Nucleus accumbens (tissue), 56 donors: ENCODE results near the gene ALOXE3.

ENCODE experiments used
- DNase-seq, 56 donors: peaks; one replicate each; lab custom pipeline; 2025; lab: John Stamatoyannopoulos, UW

The ALOXE3 gene

DNA sequence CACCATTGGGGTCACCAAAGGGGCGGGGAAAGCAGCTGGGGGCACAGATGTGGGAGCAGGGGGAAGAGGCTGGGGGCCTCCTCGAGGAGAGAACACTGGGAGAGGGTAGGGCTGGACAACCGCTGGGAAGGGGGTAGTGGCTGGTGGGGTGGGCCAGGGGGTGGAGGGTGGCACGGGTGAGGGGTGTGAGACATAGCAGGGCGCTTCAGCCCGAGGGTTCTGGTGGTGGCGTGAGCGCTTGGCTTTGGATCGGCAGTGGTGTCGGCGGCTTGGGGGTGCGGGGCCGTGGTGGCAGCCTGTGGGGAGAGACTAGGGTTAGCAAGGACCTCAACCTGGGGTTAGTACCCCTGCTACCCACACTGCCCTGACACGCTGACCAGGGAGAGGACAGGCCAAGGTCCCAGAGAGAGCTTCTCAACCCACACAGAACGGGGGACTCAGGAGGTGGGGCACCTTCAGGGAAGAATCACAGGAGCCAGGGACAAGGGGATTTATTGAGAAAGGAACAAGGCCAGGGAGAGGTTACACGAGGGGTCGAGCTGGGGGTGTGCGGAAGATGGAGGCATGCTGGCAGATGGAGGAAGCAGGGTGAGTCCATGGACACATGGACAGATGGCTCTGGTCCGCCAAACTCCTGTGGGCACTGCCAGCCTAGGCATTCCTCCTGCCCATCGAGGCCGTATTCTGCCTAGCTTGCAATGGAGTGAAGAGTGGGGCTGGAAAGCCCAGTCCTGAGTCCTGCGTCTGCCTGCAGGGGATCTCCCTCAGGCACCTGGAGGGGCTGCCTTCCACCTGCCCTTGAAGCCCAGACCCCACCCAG, 25.5 kb upstream of the ALOXE3 start:
- DNase-seq = no peak

DNA sequence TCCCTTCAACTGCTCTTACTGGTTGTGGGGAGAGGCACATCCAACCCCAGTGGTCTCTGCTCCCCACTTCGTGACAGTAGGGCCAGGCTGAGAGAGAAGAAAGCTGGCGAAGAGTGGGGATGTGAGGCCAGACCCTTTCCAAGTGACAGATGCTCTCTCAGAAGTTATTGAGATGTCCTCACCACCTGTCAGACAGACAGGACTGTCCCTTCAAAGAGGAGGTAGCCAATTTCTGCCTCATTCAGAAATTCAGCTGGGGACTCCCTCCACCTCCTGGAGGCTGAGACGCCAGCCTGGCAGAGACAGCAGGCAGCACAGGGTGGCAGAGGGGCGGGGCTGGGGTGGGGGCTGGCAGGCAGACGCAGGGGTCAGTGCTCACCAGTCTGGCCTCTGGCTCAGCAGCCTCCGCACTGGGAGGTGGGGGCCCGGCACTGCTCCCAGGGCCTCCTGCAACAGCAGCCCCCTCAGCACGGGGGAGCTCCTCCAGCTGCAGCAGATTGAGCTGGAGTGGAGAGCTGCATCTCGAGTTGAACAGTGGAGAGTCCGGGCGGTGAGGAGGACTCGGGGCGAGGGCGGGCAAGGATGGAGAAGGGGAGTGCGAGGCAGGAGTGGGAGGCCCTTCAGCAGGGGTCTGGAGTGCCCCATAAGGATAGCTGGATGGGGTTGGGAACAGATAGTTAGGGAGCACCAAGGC, 24.7 kb upstream of the ALOXE3 start:
- DNase-seq = no peak

DNA sequence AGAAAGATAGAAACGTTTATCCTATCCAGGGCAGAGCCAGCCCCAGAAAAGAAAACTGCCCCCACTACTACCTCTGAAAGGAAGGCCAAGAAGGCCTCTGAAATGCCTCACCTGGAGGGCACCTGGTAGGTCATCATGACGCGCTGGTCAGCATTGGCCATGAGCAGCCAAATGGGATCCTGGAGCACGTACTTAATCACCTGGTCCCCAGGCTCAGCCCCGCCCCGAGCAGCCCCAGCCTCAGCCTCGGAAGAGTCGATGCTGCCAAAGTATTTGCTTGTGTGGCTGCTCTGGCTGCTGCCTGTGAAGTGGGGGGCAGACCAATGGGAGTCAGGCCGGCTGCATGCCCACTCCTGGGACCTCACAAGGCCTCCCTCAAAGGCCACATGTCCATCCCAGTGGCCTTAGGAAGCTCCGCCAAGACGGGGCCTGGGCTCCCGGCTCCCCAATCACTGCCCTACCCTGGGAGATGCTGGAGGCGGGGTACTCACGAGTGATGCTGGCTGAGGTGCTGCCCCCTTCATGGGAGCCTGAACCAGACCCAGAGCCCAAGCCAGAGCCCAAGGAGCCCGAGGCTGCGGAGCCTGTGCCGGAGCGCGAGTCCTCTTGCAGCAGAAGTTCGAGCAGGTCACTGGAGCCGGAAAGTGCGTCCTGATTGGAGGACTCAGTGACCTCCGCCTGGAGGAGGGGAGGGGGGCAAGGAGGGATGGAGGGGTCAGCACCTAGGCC, 24.0 kb upstream of the ALOXE3 start:
- DNase-seq = no peak

DNA sequence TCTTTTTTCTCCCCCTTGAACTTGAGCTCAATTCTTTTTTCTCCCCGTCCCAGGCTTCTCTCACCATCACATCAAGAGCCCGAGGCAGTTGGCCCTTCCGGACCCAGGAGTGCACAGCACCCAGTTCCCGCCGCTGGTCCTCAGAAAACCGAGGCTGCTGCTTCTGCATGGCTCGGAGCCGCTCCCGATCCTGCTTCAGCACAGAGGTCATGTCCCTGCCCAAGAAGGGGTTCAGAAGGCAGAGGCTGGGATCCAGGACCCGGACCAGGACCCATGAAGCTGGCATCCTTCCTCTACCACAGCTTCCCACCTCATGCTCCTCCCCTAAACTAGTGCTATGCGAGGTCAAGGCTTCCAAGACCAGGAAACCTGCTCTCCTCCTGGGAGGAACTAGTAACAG, 23.4 kb upstream of the ALOXE3 start:
- DNase-seq = no peak

DNA sequence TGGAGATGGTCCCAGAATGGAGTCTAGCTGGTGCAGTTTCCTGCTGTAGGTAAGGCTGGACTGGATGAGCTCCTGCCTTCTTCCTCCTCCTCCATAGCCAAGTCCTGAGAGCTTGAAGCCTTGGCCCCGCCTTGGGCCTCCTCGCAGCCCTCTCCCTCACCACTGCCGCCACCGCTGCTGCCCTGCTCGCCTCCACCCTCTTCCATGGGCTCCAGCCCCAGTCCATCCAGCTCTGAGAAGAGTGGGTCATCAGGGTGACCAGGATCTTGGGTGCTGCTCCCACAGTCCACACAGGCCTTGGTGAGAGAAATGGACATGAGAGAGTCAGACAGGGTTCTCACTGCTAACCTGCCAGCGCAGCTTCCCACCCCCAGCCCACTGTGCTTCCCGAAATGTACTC, 22.7 kb upstream of the ALOXE3 start:
- DNase-seq = no peak

DNA sequence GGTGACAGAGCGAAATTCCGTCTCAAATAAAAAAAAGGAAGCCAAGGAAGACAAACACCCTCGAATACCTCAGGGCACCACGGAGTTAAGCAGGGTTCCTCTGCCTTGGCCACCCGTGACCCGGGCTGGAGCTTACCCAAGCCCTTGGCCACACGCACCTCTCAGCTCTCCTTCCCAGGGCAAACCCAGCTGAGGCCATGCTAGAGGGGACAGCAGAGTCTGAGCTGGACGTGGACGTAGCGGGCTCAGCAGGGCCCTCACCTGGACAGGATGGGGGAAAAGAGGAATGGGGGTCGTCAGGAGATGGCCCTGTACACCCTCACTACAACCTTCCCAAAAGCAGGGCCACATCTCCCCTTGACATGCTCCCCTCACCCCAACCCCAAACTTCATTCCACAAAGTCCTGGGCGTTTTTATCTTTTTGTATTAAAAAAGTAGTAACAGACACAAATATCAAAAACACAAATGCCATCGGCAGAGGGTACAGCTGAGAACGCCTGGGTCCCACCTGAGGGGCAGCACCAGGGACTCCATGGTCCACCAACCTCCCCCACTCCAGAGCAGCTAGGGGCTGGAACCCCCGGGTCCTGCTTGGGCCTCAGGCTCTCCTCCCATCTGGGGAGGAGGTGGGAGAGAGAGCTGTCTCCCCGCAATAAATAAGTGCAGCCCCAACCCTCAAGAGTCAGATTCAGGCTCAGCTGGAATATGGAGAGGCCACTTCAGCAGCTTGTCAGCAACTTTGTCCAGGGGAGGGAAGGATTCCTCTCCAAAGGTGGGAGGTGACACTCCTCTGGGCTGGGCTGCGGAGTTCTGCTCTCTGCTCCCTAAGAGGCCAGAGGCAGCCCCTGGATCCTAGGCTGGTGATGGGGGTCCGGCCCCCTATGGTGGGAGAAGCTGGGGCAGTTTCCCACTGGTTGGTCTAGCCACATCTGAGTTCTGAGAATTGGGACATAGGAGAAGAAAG, 22.0 kb upstream of the ALOXE3 start:
- no peak for DNase-seq

DNA sequence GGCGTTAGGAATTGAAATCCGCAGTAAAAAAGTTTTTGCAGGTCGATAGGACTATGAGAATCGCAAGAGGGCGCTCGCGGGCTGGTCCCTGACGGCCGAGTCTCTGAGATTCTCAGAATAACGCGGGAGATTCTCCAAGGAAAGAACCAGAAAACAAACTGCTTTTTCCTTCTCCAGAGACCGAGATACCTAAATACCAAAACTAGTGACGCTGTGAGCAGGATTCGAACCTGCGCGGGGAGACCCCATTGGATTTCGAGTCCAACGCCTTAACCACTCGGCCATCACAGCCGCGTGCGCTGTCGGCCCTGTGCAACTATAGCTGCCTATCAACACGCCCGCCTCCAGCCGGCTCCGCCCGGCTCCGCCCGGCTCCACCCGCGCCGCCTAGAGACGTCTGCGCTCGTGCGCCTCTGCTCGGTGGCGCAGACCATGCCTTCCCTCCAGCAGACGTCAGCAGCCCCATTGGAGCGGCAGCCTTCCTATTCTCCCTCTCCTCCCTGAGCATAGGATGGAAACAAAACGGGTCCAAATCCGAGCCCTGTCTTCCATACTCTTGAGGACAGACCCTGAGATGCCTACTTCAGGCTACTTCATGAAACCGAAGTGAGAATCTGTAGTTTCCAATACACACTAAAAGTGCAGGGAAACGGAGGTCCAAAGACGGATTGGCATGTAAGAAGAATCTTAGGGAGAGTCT, 20.5 kb upstream of the ALOXE3 start:
- peak in 55 of 56 donors; percentile 55 to 98 (median 89) for DNase-seq

DNA sequence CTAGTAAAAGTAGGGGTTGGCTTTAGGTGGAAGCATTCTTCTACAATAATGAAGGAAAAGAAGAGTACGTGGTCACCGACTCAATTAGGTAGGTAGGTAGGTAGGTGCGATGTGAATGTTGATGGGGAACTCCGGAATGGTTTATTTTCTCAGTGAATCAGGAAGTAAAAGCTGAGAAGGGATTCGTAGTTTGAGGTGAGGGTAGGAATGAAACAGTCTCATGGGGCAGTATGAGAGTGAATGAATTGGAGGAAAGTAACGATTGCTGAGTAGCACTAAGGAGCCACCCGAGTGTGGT, 20.0 kb upstream of the ALOXE3 start:
- DNase-seq = no peak

DNA sequence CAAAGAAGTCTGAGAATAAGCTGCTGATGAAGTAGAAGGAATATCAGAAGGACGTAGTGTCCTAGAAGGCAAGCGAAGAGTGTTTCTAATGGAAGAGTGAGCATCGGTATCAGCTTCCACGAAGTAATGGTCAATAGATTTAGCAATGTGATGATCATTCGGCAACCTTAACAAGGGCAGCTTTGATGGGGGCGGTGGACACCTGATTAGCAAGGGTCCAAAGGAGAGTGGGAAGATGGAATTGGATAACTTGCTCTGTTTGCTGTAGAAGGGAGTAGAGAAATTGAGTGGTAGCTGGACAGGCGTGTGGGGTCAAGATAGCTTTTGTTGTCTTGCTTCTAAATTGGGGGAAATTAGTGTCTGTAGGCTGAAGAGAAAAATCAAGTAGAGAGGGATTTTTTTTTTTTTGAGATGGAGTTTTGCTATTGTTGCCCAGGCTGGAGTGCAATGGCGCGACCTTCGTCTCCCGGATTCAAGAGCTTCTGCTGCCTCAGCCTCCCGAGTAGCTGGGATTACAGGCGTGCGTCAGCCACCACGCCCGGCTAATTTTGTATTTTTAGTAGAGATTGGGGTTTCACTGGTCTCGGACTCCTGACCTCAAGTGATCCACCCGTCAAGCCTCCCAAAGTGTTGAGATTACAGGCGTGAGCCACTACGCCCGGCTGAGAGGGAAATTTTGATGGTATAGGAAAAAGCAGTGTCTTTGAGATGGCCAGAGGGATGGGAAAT, 19.5 kb upstream of the ALOXE3 start:
- DNase-seq = no peak

DNA sequence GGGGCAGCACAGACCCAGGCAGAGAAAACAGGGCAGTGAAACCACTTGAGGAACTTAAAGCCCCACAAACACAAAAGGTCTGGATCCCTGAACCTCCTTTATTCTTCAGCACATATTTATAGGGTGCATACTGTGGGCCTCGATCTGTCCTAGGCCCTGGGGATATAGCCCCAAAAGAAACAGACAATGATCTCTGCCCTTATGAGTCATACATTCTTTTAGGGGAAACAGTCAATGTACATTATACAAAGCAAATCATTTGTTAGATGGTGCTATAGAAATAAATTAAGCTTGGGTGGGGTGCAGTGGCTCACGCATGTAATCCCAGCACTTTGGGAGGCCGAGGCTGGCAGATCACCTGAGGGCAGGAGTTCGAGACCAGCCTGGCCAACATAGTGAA, 15.6 kb upstream of the ALOXE3 start:
- no peak for DNase-seq

DNA sequence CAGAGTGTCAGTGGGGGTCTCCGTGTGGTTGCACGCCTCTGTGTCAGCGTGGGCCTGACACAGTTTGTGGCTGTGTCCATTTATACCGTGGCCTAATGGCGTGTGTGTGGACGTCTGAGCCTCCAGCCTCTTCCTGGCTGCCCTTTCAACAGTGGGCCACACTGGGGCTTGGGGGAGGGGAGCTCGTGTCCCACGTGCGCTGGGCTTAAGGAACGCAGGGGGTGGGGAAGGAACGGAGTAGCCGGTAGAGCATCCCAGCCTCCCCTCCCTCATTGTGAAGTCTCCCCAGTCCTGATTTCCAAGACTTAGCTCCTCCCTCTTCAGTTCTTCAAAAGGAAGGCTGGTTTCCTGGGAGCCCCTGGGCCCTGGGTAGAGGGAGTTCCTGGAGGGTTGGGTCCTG, 15.1 kb upstream of the ALOXE3 start:
- no peak for DNase-seq

DNA sequence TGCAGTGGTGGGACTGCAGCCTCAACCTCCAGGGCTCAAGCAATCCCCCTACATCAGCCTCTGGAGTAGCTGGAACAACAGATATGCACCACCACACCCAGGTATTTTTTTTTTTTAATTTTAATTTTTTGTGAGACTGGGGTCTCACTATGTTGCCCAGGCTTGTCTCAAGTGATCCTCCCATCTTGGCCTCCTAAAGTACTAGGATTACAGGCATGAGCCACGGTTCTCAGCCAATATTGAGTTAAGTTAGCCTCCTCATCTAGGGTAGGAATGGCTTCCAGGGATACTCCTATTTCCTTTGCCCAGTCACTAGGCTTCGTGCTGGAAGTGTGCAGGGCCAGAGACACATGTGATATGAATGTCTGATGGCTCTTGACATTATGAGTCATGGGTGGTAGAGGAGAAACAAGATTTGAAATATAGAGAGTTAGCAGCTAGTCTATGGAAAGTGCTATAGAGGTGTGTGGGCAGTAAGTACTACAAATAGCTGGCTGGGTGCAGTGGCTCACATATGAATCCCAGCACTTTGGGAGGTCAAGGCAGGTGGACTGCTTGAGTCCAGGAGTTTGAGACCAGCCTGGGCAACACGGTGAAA, 13.6 kb upstream of the ALOXE3 start:
- DNase-seq = no peak

DNA sequence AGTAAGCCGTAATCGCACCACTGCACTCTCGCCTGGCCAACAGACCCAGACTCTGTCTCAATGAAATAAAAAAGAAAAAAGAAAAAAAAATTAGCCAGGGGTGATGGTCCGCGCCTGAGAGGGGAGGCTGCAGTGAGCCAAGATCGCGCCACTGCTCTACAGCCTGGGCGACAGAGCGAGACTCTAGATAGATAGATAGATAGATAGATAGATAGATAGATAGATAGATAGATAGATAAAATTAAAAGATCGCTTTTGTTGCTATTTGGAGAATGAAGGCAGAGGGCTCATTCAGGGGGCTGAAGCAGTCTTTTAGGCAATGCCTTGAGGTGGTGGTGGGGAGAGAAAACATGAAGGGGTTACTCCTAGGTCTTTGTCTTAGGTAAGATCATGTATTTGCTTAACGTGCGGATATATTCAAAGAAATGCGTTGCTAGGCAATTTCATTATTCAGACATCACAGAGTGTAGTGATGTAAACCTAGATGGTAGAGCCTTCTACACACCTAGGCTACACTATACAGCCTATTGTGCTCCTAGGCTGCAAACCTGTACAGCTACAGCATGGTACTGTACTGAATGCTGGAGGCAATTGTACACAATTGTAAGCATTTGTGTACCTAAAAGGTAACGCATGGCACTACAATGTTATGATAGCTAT, 9.9 kb upstream of the ALOXE3 start:
- DNase-seq = no peak

DNA sequence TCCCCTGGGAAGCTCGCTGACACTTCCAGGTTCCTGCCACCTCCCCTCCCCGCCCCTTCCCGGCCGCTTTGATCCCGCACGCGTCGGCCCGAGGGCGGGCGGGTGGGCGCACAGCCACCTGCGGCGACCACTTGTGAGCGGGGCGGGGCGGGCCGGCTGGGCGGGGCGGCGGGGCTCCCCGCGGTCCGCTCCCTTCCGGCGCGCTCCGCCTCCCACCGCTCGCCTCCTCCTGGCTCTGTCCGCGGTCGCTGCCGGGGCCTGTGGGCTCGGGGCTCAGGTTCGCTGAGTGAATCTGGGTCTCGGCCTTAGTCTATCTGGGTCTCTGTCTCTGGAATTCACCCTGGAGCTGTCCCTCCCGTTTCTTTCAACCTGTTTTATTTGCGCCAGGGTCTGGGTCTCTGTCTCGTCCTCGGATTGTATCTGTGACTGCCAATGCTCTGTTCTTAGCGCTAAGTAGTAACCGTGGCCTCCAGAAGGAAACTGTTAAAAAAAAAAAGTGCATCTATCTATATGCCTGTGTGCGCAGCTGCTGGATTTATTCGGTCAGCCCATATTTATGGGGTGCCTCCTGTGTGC, 8.3 kb upstream of the ALOXE3 start:
- DNase-seq = peak in 14 of 56 donors; percentile 13 to 60 (median 46)

DNA sequence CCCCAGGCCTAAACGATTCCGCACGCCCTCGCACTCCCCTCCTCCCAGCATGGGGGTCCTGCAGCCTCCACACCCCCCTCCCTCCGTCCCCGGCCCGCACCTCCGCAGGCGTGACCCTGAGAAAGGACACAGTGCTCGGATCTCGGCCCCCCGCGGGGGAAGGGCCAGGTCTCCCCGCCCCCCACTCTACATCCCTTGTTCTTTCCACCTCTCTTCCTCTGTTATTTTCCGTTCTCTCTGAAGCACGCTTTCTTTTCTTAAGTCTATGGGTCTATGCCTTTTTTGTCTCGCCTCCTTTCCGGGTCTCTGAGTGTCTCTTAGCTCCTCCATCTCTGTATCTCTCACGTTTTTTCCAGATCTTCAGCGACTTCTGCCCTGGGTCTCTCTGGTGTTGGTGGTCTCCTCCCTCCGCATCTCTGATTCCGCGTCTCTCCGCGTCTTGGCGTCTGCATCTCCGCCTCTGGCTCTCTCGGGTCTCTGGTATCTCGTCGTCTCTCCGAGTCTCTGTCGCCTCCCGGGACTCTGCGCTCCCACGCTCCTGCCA, 7.7 kb upstream of the ALOXE3 start:
- peak in 3 of 56 donors; percentile 13 to 46 (median 40) for DNase-seq

DNA sequence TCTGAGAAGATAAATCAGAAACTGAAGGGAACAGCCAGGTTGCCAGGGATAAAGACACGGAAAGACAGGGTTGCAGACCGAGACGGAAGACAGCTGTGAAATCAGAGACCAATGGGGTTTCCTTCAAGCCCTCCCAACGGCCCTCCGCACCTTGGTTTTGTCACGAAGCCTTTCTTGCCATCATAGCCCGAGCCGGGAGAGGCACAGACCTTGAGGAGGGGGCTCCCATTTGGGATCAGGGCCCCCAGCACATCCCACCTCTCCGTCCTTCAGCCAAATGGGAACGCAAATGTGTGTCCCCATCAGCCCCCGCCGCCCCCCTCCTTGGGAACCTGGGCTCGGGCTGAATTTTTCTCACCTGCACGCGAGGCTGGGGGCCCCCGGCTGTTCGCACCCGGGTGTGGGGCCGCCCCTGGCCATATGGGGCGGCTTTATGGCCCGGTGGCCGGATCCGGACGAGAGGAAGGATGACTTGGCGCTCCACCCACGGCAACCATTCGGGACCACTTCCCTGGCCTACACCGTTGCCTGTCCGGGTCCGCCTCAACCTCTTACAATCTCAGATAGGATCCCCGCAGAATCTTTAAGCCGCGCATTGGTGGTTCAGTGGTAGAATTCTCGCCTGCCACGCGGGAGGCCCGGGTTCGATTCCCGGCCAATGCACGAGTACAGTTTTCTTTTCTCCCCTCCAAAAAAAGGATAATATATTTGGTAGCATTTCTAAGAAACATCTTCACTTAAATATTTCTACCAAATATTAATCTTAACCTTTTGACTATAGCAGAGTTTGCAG, 7.0 kb upstream of the ALOXE3 start:
- peak in 53 of 56 donors; percentile 22 to 93 (median 73) for DNase-seq
